Measurements from ENCODE around the gene CCDC141.

DNA sequence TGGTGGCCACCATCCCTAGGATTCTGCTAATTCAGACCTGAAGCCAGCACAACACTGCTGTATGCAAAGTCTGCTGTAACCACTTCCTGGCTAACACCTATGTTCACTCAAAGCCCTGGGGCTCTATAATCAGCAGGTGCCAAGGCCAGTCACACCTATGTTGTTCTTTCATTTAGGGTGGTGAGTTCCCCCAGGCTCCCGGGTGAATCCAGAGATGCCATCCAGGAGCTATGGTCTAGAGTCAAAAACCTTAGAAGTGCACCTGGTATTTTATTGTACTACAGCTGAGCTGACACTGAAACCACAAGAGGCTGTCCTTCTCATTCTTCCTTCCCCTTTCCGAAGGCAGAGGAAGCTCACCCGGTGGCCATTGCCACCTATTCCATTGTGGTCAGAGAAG, 46.2 kb upstream of the CCDC141 start:
- no peak for TF ChIP-seq YY1 (IDR thresholded peaks at IDR 0.05; ENCODE audit: insufficient read depth, insufficient read length)
- no peak for TF ChIP-seq ZNF274 (IDR thresholded peaks at IDR 0.05; ENCODE audit: low read depth, low read length)

All from NT2/D1 (cell line).